IPS-20b (cell line): Measurements from ENCODE around the gene NKTR.

Experiments
- H3K27ac ChIP-seq: one replicate; pipeline ENCODE4 v1.5.1; 2013; ENCODE audit warnings: low read length
- H3K27me3 ChIP-seq: 2 replicates; pipeline ENCODE4 v1.6.1; 2013; ENCODE audit warnings: mild to moderate bottlenecking, low read length, inconsistent platforms; ENCODE audit not compliant: insufficient read depth
- H3K36me3 ChIP-seq: 2 replicates; pipeline ENCODE4 v1.6.1; 2013; ENCODE audit warnings: low read depth, mild to moderate bottlenecking, inconsistent platforms, low read length, moderate library complexity; ENCODE audit not compliant: insufficient read depth
- H3K4me1 ChIP-seq: 2 replicates; pipeline ENCODE4 v1.6.1; 2013; ENCODE audit warnings: mild to moderate bottlenecking, control low read depth, inconsistent platforms, low read length, moderate library complexity; ENCODE audit not compliant: insufficient read depth
- H3K4me3 ChIP-seq: 2 replicates; pipeline ENCODE4 v1.5.1; 2013; ENCODE audit warnings: mild to moderate bottlenecking, low read length, inconsistent platforms
- H3K9ac ChIP-seq: 2 replicates; pipeline ENCODE4 v1.6.1; 2013; ENCODE audit warnings: low read depth, mild to moderate bottlenecking, inconsistent platforms, low read length, moderate library complexity
- H3K9me3 ChIP-seq: 2 replicates; pipeline ENCODE4 v1.6.1; 2013; ENCODE audit warnings: mild to moderate bottlenecking, low read depth, low read length, inconsistent platforms; ENCODE audit not compliant: insufficient read depth

The NKTR gene

DNA sequence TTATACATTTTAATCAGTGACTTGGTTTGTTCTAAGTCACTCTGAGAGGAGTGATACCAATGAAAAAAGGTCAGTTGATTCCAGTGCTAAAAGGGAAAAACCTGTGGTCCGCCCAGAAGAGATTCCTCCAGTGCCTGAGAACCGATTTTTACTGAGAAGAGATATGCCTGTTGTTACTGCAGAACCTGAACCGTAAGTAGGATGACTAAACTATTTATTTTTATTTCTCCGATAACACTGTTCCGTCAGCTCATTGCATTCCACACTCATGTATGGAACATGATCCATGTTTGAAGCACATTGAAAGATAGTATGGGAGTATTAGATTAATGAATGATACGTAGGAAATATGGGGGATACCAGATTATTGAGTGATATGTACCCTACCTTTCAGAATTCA, 33.1 kb downstream of the NKTR start:
- Histone ChIP-seq H3K4me3 (no peak overlapping the region), H3K27me3 (no peaks in the 10 kb centered on the region), H3K36me3 (peaks cover 96% of the 10 kb centered on the region), H3K9me3 (no peaks in the 10 kb centered on the region), H3K4me1 (peaks cover 29% of the 10 kb centered on the region), H3K27ac (no peak overlapping the region), H3K9ac (no peak overlapping the region)

DNA sequence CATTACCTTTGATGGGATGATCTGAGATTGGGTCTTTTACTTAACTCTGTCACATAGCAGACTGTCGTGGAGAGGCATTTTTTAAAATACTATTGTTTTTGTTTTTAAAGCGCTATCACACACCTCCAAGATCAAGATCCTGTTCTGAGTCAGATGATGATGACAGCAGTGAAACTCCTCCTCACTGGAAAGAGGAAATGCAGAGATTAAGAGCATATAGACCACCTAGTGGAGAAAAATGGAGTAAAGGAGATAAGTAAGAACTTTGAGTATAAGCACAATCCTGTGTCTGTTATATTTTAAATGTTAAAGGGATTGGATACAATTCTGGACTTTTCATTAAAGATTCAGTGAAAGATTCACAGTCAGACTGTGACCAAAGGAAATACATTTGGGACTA, 34.6 kb downstream of the NKTR start:
- Histone ChIP-seq H3K9me3 (no peaks in the 10 kb centered on the region), H3K4me1 (peaks cover 19% of the 10 kb centered on the region), H3K36me3 (peaks cover 98% of the 10 kb centered on the region), H3K9ac (no peak overlapping the region), H3K27ac (no peak overlapping the region), H3K27me3 (no peaks in the 10 kb centered on the region), H3K4me3 (no peak overlapping the region)

DNA sequence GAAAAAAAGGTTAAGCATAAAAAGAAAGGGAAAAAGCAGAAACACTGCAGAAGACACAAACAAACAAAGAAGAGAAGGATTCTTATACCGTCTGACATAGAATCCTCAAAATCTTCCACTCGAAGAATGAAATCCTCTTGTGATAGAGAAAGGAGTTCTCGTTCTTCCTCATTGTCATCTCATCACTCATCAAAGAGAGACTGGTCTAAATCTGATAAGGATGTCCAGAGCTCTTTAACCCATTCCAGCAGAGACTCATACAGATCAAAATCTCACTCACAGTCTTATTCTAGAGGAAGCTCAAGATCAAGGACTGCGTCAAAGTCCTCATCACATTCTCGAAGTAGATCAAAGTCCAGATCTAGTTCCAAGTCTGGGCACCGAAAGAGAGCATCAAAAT, 36.5 kb downstream of the NKTR start:
- Histone ChIP-seq H3K27me3 (no peaks in the 10 kb centered on the region), H3K4me1 (peaks cover 4% of the 10 kb centered on the region; the same call in 1 of the 2 replicates), H3K36me3 (peaks cover 98% of the 10 kb centered on the region), H3K27ac (no peak overlapping the region), H3K9me3 (no peaks in the 10 kb centered on the region), H3K4me3 (no peak overlapping the region), H3K9ac (no peak overlapping the region)

GRCh38 chr3:42638339-42638842, 37.9 kb downstream of the NKTR start:
- peaks cover 98% of the 10 kb centered on the region for H3K36me3 ChIP-seq
- no peaks in the 10 kb centered on the region for H3K9me3 ChIP-seq
- no peaks in the 10 kb centered on the region for H3K4me1 ChIP-seq
- no peak overlapping the region for H3K9ac ChIP-seq
- H3K27me3 ChIP-seq: no peaks in the 10 kb centered on the region
- H3K4me3 ChIP-seq: no peak overlapping the region
- H3K27ac ChIP-seq: no peak overlapping the region

DNA sequence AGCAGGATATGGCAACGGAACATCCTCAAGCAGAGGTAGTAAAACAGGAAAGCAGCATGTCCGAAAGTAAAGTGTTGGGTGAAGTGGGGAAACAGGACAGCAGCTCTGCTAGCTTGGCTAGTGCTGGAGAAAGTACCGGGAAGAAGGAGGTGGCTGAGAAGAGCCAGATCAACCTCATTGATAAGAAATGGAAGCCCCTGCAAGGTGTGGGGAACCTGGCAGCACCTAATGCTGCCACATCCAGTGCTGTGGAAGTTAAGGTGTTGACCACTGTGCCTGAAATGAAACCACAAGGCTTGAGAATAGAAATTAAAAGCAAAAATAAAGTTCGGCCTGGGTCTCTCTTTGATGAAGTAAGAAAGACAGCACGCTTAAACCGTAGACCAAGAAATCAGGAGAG, 38.7 kb downstream of the NKTR start:
- H3K36me3 ChIP-seq: peaks cover 98% of the 10 kb centered on the region
- H3K27me3 ChIP-seq: no peaks in the 10 kb centered on the region
- H3K4me3 ChIP-seq: no peak overlapping the region
- H3K4me1 ChIP-seq: no peaks in the 10 kb centered on the region
- H3K9me3 ChIP-seq: no peaks in the 10 kb centered on the region
- H3K9ac ChIP-seq: no peak overlapping the region
- H3K27ac ChIP-seq: no peak overlapping the region

- H3K36me3 ChIP-seq: peaks cover 98% of the 10 kb centered on the region
- no peak overlapping the region for H3K27ac ChIP-seq
- no peaks in the 10 kb centered on the region for H3K27me3 ChIP-seq
- H3K4me3 ChIP-seq: no peak overlapping the region
- no peaks in the 10 kb centered on the region for H3K4me1 ChIP-seq
- H3K9me3 ChIP-seq: no peaks in the 10 kb centered on the region
- H3K9ac ChIP-seq: no peak overlapping the region
These were observed 39.6 kb downstream of the NKTR start for GRCh38 chr3:42640129-42640528.

DNA sequence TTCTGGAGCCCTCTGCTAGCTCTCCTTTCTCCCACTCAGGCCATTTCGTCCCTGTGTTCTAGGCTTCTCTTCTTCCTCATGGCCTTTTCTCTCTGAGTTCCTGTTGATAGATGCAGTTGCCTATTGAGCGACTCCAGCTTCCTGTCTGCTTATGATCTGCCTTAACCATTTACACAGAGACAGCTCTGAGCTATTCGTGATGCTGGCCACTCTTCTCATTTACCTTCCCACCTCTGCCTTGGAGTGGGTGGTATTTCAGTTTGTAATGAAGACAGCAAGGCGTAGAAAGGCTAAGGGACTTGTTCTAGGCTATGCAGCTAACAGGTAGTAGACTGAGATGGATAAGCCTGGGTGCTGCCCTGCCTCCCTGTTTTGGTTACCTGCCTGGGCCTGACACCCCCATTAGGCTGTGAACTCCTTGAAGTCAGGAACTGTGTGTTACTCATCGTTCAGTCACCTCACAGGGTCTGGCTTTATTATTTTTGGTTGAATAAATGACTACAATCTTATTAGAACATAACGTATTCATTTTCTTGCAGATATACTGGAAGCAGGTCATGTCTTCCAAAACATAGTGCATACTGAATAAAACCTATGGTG, 40.4 kb downstream of the NKTR start:
- no peak overlapping the region for H3K27ac ChIP-seq
- H3K9ac ChIP-seq: no peak overlapping the region
- H3K4me1 ChIP-seq: no peaks in the 10 kb centered on the region
- H3K27me3 ChIP-seq: no peaks in the 10 kb centered on the region
- H3K4me3 ChIP-seq: no peak overlapping the region
- peaks cover 98% of the 10 kb centered on the region for H3K36me3 ChIP-seq
- no peaks in the 10 kb centered on the region for H3K9me3 ChIP-seq

DNA sequence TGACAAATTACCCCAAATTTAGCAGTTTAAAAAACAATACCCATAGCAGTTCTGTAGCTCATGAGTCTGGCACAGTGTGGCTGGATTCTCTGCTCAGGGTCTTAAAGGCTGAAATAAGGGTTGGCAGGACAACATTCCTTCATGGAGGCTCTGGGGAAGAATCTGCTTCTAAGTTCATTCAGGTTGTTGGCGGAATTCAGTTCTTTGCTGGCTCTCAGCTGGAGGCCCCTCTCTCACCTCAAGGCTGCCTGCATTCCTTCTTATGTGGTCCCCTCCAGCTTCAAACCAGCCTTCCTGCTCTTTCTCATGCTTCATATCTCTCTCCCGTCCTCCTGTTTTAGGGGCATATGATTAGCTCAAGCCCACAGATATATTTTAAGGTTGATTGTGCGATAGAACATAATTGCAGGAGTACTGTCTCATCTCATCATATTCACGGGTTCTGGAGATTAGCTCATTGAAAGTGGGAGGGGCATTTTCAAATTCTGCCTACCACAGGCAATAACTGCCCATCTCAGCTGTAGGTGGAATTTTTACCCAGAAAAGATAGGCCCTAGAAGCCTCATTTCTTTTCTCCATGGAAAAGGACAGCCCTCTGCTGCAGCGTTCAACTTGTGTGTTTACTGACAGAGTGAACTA, 47.5 kb downstream of the NKTR start:
- peak overlapping the region; percentile 17 for H3K27ac ChIP-seq
- H3K36me3 ChIP-seq: peaks cover 70% of the 10 kb centered on the region

GRCh38 chr3:42649006-42649405, 48.5 kb downstream of the NKTR start:
- H3K4me3 ChIP-seq: no peak overlapping the region
- peaks cover 34% of the 10 kb centered on the region for H3K4me1 ChIP-seq
- H3K27ac ChIP-seq: no peak overlapping the region
- H3K9me3 ChIP-seq: no peaks in the 10 kb centered on the region
- H3K9ac ChIP-seq: no peak overlapping the region
- no peaks in the 10 kb centered on the region for H3K27me3 ChIP-seq
- H3K36me3 ChIP-seq: peaks cover 60% of the 10 kb centered on the region

More for the DNA sequence above, 47.5 kb downstream of the NKTR start:
- no peak overlapping the region for H3K4me3 ChIP-seq
- H3K4me1 ChIP-seq: peaks cover 31% of the 10 kb centered on the region
- no peak overlapping the region; the same call in 1 of the 2 replicates for H3K9ac ChIP-seq
- no peaks in the 10 kb centered on the region for H3K27me3 ChIP-seq
- H3K9me3 ChIP-seq: no peaks in the 10 kb centered on the region

- no peaks in the 10 kb centered on the region for H3K27me3 ChIP-seq
- peaks cover 52% of the 10 kb centered on the region for H3K36me3 ChIP-seq
- peak overlapping the region; percentile 29 for H3K27ac ChIP-seq
- no peaks in the 10 kb centered on the region for H3K9me3 ChIP-seq
- H3K9ac ChIP-seq: no peak overlapping the region
- peaks cover 34% of the 10 kb centered on the region for H3K4me1 ChIP-seq
- no peak overlapping the region for H3K4me3 ChIP-seq
These were observed 49.3 kb downstream of the NKTR start for GRCh38 chr3:42649783-42650182.

DNA sequence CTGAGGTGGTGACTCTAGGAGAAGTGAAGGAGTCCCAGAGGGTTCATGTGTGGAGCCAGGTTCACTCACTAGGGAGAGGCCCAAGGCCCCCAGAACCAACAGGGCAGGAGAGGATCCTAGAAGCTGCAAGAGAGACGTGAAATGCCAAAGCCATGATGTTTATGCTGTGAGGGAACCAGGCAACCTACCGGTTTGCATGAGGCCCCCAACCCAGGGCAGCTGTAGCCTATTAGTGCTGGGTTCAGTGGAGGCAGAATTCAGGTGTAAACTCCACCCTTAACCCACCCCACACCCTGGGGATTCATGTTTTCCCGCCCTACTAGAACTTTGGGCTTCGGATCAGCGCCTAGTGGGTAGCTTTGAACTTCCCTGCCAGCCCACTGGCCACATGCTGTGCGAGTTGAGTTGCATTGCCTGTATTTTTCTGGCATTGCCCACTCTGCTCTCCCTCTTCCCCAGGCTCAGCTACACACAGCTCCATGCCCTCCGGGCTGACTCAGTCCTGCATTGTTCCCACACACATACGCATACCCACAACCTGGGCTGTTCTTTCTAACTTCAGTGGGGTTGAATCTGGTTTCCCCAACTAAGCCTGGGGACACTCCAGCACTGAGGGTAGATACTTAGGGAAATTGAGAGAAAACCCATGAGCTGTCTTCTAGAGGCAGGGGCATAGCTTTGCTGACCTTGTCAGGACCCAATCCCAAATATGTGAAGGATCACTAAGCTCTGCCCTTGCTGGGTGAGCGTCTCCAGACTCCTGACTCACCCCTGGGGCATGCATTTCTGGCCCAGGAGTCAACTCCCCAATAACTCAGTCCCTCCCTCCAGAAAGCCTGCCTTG, 51.0 kb downstream of the NKTR start:
- Histone ChIP-seq H3K9me3 (no peaks in the 10 kb centered on the region), H3K27ac (no peak overlapping the region), H3K27me3 (no peaks in the 10 kb centered on the region), H3K4me3 (no peak overlapping the region), H3K9ac (no peak overlapping the region), H3K36me3 (peaks cover 35% of the 10 kb centered on the region), H3K4me1 (peaks cover 40% of the 10 kb centered on the region)

GRCh38 chr3:42652251-42652610, 51.7 kb downstream of the NKTR start:
- peaks cover 35% of the 10 kb centered on the region for H3K4me1 ChIP-seq
- peaks cover 27% of the 10 kb centered on the region for H3K36me3 ChIP-seq
- H3K27me3 ChIP-seq: no peaks in the 10 kb centered on the region
- no peaks in the 10 kb centered on the region for H3K9me3 ChIP-seq
- no peak overlapping the region for H3K4me3 ChIP-seq
- no peak overlapping the region for H3K27ac ChIP-seq
- no peak overlapping the region for H3K9ac ChIP-seq
